Hepatocyte (in vitro differentiated cells): ENCODE measurements around the gene ACOXL.

Experiments used
- CTCF ChIP-seq: fragments of 200-600 bp; sonication (generic); IDR thresholded peaks from 2 replicates; pipeline ENCODE4 v1.5.1; 2016; ENCODE audit warnings: antibody characterized with exemption, mild to moderate bottlenecking; ENCODE audit not compliant: poor library complexity
- EZH2 ChIP-seq: fragments of 200-600 bp; sonication (generic); IDR thresholded peaks from 2 replicates; pipeline ENCODE4 v1.6.1; 2016; ENCODE audit warnings: antibody characterized with exemption, mild to moderate bottlenecking, borderline replicate concordance

- TF ChIP-seq CTCF, result no peak
- no peak for TF ChIP-seq EZH2
Measured at GRCh38 chr2:111135910-111136297, 403.5 kb downstream of the ACOXL start.
